Heart left ventricle (tissue), 16 donors: Measurements from ENCODE around the gene TMEM109. TPM values are rescaled to one million over a fixed set of nuclear protein-coding genes. Genes with fewer than 3 reads are reported as not detected.
A peak's percentile ranks its signal among the peaks of the same experiment; 100 is the strongest.

Experiments used
- ATAC-seq, 4 donors: fragments of 200-7000 bp; cut with Tn5 transposase; one replicate each; pipeline ENCODE4 v1.9.1; 2020 to 2022; ENCODE audit warnings: moderate library complexity in 4 of 4, mild to moderate bottlenecking in 3 of 4, moderate number of reproducible peaks in 1 of 4
- DNase-seq, 5 donors: peaks; one replicate each; pipeline ENCODE4 v3.0.0-alpha.2; 2020
- H3K27ac ChIP-seq, 12 donors: fragments of 200-600 bp; sonication (generic) in 4 of 12; one replicate each; pipeline versions ENCODE4 v1.5.0 to v1.8.0; 2016 to 2022; ENCODE audit warnings: mild to moderate bottlenecking in 2 of 12
- H3K27me3 ChIP-seq, 9 donors: fragments of 200-600 bp; sonication (generic) in 2 of 9; one replicate each; pipeline versions ENCODE4 v1.5.1 to v1.8.0; 2016 to 2022; ENCODE audit warnings: mild to moderate bottlenecking in 3 of 9
- H3K36me3 ChIP-seq, 9 donors: fragments of 200-600 bp; sonication (generic) in 2 of 9; one replicate each; pipeline versions ENCODE4 v1.5.0 to v1.8.0; 2018 to 2022; ENCODE audit warnings: mild to moderate bottlenecking in 2 of 9
- H3K4me1 ChIP-seq, 12 donors: fragments of 200-600 bp; sonication (generic) in 4 of 12; one replicate each; pipeline versions ENCODE4 v1.5.0 to v1.8.0; 2016 to 2022; ENCODE audit warnings: mild to moderate bottlenecking in 3 of 12
- H3K4me3 ChIP-seq, 12 donors: fragments of 200-600 bp; sonication (generic) in 4 of 12; one replicate each; pipeline versions ENCODE4 v1.5.0 to v1.8.0; 2017 to 2022; ENCODE audit warnings: mild to moderate bottlenecking in 9 of 12, moderate library complexity in 4 of 12
- H3K9me3 ChIP-seq, 12 donors: fragments of 200-600 bp; sonication (generic) in 4 of 12; one replicate each; pipeline versions ENCODE4 v1.5.0 to v1.8.0; 2016 to 2022; ENCODE audit warnings: mild to moderate bottlenecking in 1 of 12
- CTCF ChIP-seq, 12 donors: fragments of 200-600 bp; sonication (generic) in 4 of 12; IDR thresholded peaks; one replicate each; pipeline versions ENCODE4 v1.5.0 to v1.8.0; 2018 to 2022; ENCODE audit warnings: antibody characterized with exemption in 12 of 12, mild to moderate bottlenecking in 5 of 12
- POLR2A ChIP-seq, 2 donors: fragments of 450-650 bp; IDR thresholded peaks; one replicate each; pipeline ENCODE4 v1.6.1; 2017; ENCODE audit warnings: antibody characterized with exemption in 2 of 2, mild to moderate bottlenecking in 2 of 2, moderate library complexity in 2 of 2
- WGBS, 4 donors: extraction: QIAGEN DNeasy Blood & Tissue Kit in 2 of 4; methylation state at CpG; one replicate each; pipeline versions ENCODE4 v1.1.5 to v1.1.7; 2013 to 2018; 5-methylcytosine and 5-hydroxymethylcytosine counted together
- intact Hi-C, 10 donors: fragments of 100-400 bp; cut with DNase I; formaldehyde crosslinking; loops; one replicate each; pipeline versions ENCODE4 v1.11.1 to v1.14.2; 2022
- polyA plus RNA-seq, 2 donors: library from polyadenylated mRNA; stranded (reverse); fragments of 200-250 nt; gene quantifications; one replicate each; pipeline ENCODE4 v1.2.3, GENCODE V29; 2013
- total RNA-seq, 9 donors: library from RNA; depleted of rRNA in 2 of 9; stranded (reverse); fragments of >200 nt in 2 of 9; fragmentation: NEBNext Ultra II Directional in 3 of 9; extraction: Animal tissue kit (Norgen Biotek cat#: 25700) in 3 of 9; gene quantifications; one replicate each; pipeline versions ENCODE4 v1.1.0 to v1.2.4, GENCODE V29; 2016 to 2023
- donor health status: ischemic (EF 13 %, LVEDD 7.1; RV severe dilation, severe dysfunction).
- donor health status: healthy with polysubstance abuse.
- donor health status: DM: no; HTN: yes; CAD: no.
- donor health status: DM: no; HTN: no; CAD: no.
- donor health status: ischemic (EF 25% LVEDD 6.9; RV normal size, moderate dysfunction).
- donor health status: ischemic (EF 25% LVEDD 5.7; RV mildly dilated, moderate dysfunction).
- donor health status: healthy.
- donor health status: DM: yes; HTN: yes; CAD: no.
- donor health status: ischemic (EF 35%, LVEDD 5.7; RV mildly dilated, moderate dysfunction).
- donor health status: nonischemic (EF 11% LVEDD 7.7; RV severe dilation, severe dysfunction).
- donor health status: DM: yes; HTN: yes; CAD: no.
- donor health status: PGD.
- donor health status: ischemic (EF 29% LVEDD 5.4; RV normal size, mild dysfunction).
- donor health status: nonischemic (EF 23%, LVEDD 6.1; RV moderate dilation, normal function).

The TMEM109 gene
- total and polyA plus RNA-seq, 11 donors = 71.8 to 131 (median 96.3) TPM

GRCh38 chr11:60875366-60876167 lies 38.4 kb upstream of the TMEM109 start:
- H3K27ac ChIP-seq = no peak overlapping the region
- H3K9me3 ChIP-seq = no peaks in the 10 kb centered on the region
- no peak overlapping the region for H3K4me3 ChIP-seq
- intact Hi-C loops = loop anchor here in 3 of 10 donors (5.0 kb wide), 2 partner anchors 33 to 38 kb away; partner anchors contain the start of gene CCDC86 (in 2 of the 3)
- no peak for TF ChIP-seq POLR2A (IDR thresholded peaks at IDR 0.05)
- TF ChIP-seq CTCF (IDR thresholded peaks at IDR 0.05) = no peak
- ATAC-seq (no peak), DNase-seq (peak in 1 of 5 donors; percentile 7)
- peaks cover 0 to 19% (median 8%) of the 10 kb centered on the region in 9 donors for H3K36me3 ChIP-seq
- H3K4me1 ChIP-seq = peaks cover 5 to 61% (median 28%) of the 10 kb centered on the region in 12 donors
- no peaks in the 10 kb centered on the region for H3K27me3 ChIP-seq
- 69 to 83% (median 80%) methylated on average over 5 to 7 of the region's 7 CpGs for WGBS, 4 donors

- WGBS, 4 donors = 90 to 100% (median 98%) methylated on average over 2 of the region's 2 CpGs; no CpG with 5 or more reads in 1 of the 4 donors
- peak in 1 of 5 donors; percentile 12 for DNase-seq
- TF ChIP-seq POLR2A (IDR thresholded peaks at IDR 0.05) = no peak
- no peak for TF ChIP-seq CTCF (IDR thresholded peaks at IDR 0.05)
- H3K9me3 ChIP-seq = no peaks in the 10 kb centered on the region
- H3K4me3 ChIP-seq = no peak overlapping the region
- peak overlapping the region in 1 of 12 donors; percentile 14 for H3K27ac ChIP-seq
- no peak for ATAC-seq
- H3K4me1 ChIP-seq = peaks cover 5 to 55% (median 22%) of the 10 kb centered on the region in 12 donors
- H3K27me3 ChIP-seq = no peaks in the 10 kb centered on the region
- intact Hi-C loops = loop anchor here in 3 of 10 donors (5.0 kb wide), 2 partner anchors 34 to 39 kb away; partner anchors contain the start of gene CCDC86 (in 2 of the 3)
- peaks cover 0 to 23% (median 10%) of the 10 kb centered on the region in 9 donors for H3K36me3 ChIP-seq
Observed at GRCh38 chr11:60876168-60876485, 37.8 kb upstream of the TMEM109 start.

GRCh38 chr11:60878245-60879101 lies 35.5 kb upstream of the TMEM109 start:
- peaks cover 0 to 32% (median 14%) of the 10 kb centered on the region in 9 donors for H3K36me3 ChIP-seq
- peak overlapping the region; percentile 15 to 89 (median 58) for H3K27ac ChIP-seq
- H3K27me3 ChIP-seq = no peaks in the 10 kb centered on the region
- 50 to 73% (median 59%) methylated on average over 5 of the region's 5 CpGs for WGBS, 4 donors
- H3K9me3 ChIP-seq = no peaks in the 10 kb centered on the region
- intact Hi-C loops = loop anchor here in 3 of 10 donors (5.0 kb wide), 2 partner anchors 36 to 41 kb away; partner anchors contain the start of gene CCDC86 (in 2 of the 3)
- TF ChIP-seq CTCF (IDR thresholded peaks at IDR 0.05) = no peak
- TF ChIP-seq POLR2A (IDR thresholded peaks at IDR 0.05) = no peak
- peak in 1 of 5 donors; percentile 39 for DNase-seq
- H3K4me1 ChIP-seq = peaks cover 0 to 32% (median 6%) of the 10 kb centered on the region in 12 donors
- no peak overlapping the region for H3K4me3 ChIP-seq
- peak; percentile 63 to 84 (median 73) for ATAC-seq
